GM23338 (cell line): ENCODE measurements around the gene UBAP2. TPM values are rescaled to one million over a fixed set of nuclear protein-coding genes. Genes with fewer than 3 reads are reported as not detected.

ENCODE experiments used
- ATAC-seq: fragments of 200-7000 bp; cut with Tn5 transposase; 3 replicates; pipeline ENCODE4 v1.9.1; 2020
- DNase-seq: peaks from one replicate; pipeline ENCODE4 v3.0.0-alpha.2; 2015; ENCODE audit warnings: low spot score
- H2AFZ ChIP-seq: fragments of 200-600 bp; sonication (generic); 2 replicates; pipeline ENCODE4 v1.8.0; 2016; ENCODE audit warnings: antibody characterized with exemption, mild to moderate bottlenecking, moderate library complexity
- H3F3A ChIP-seq: fragments of 200-600 bp; sonication (generic); replicated peaks from 2 replicates; pipeline ENCODE4 v1.8.0; 2017; ENCODE audit warnings: antibody characterized with exemption, mixed run types, low read depth
- H3K27ac ChIP-seq: fragments of 200-600 bp; sonication (generic); 2 replicates; pipeline ENCODE4 v1.6.1; 2016; ENCODE audit warnings: low read depth
- H3K27me3 ChIP-seq: fragments of 200-600 bp; sonication (generic); 2 replicates; pipeline ENCODE4 v1.8.0; 2016; ENCODE audit warnings: mild to moderate bottlenecking, mixed run types, moderate library complexity; ENCODE audit not compliant: insufficient read depth
- H3K36me3 ChIP-seq: fragments of 200-600 bp; sonication (generic); 2 replicates; pipeline ENCODE4 v1.8.0; 2016; ENCODE audit warnings: mild to moderate bottlenecking; ENCODE audit not compliant: insufficient read depth
- H3K4me1 ChIP-seq: fragments of 200-600 bp; sonication (generic); 2 replicates; pipeline ENCODE4 v1.8.0; 2016; ENCODE audit warnings: mild to moderate bottlenecking, moderate library complexity; ENCODE audit not compliant: insufficient read depth
- H3K4me2 ChIP-seq: fragments of 200-600 bp; sonication (generic); 2 replicates; pipeline ENCODE4 v1.7.1; 2017; ENCODE audit warnings: mixed run types
- H3K4me3 ChIP-seq: fragments of 200-600 bp; sonication (generic); 2 replicates; pipeline ENCODE4 v1.6.1; 2016; ENCODE audit warnings: mixed run types
- H3K79me2 ChIP-seq: fragments of 200-600 bp; sonication (generic); replicated peaks from 2 replicates; pipeline ENCODE4 v1.8.0; 2017; ENCODE audit warnings: mild to moderate bottlenecking; ENCODE audit not compliant: insufficient read depth
- H3K9me2 ChIP-seq: fragments of 200-600 bp; sonication (generic); 2 replicates; pipeline ENCODE4 v1.8.0; 2017; ENCODE audit not compliant: insufficient read depth
- H4K20me1 ChIP-seq: fragments of 200-600 bp; sonication (generic); replicated peaks from 2 replicates; pipeline ENCODE4 v1.8.0; 2017; ENCODE audit warnings: mild to moderate bottlenecking; ENCODE audit not compliant: insufficient read depth
- H3K27ac Mint-ChIP-seq: 2 replicates; pipeline ENCODE4 v1.8.0; 2020; ENCODE audit warnings: inconsistent platforms, mild to moderate bottlenecking, moderate library complexity, mixed read lengths
- H3K27me3 Mint-ChIP-seq: 3 replicates; pipeline ENCODE4 v1.8.0; 2022; ENCODE audit warnings: low read depth, mild to moderate bottlenecking, moderate library complexity, mixed read lengths, inconsistent platforms; ENCODE audit not compliant: insufficient read depth, poor library complexity
- H3K36me3 Mint-ChIP-seq: 3 replicates; pipeline ENCODE4 v1.8.0; 2021; ENCODE audit warnings: low read depth, mild to moderate bottlenecking, inconsistent platforms, moderate library complexity, mixed read lengths
- H3K4me1 Mint-ChIP-seq: 3 replicates; pipeline ENCODE4 v1.8.0; 2020; ENCODE audit warnings: mild to moderate bottlenecking, inconsistent platforms, mixed read lengths
- H3K4me3 Mint-ChIP-seq: 3 replicates; pipeline ENCODE4 v1.8.0; 2021; ENCODE audit warnings: moderate library complexity, mild to moderate bottlenecking, inconsistent platforms, mixed read lengths
- H3K9me3 Mint-ChIP-seq: 3 replicates; pipeline ENCODE4 v1.8.0; 2020; ENCODE audit warnings: moderate library complexity, mild to moderate bottlenecking, inconsistent platforms, mixed read lengths
- CREB1 ChIP-seq: fragments of 250-450 bp; sonication (Bioruptor Pico); IDR thresholded peaks from 2 replicates; pipeline ENCODE4 v1.5.0; 2020; ENCODE audit warnings: low read depth, mild to moderate bottlenecking, moderate library complexity
- ETS1 ChIP-seq: IDR thresholded peaks from 2 replicates; pipeline ENCODE4 v1.6.1; 2016; ENCODE audit warnings: antibody characterized with exemption
- EZH2 ChIP-seq: fragments of 200-600 bp; sonication (generic); IDR thresholded peaks from one replicate; pipeline ENCODE4 v1.8.0; 2017; ENCODE audit warnings: antibody characterized with exemption, mild to moderate bottlenecking, low read depth; ENCODE audit not compliant: unreplicated experiment
- EZH2phosphoT487 ChIP-seq: fragments of 200-600 bp; sonication (generic); IDR thresholded peaks from one replicate; pipeline ENCODE4 v1.8.1; 2018; ENCODE audit warnings: antibody characterized with exemption; ENCODE audit not compliant: unreplicated experiment
- JUNB ChIP-seq: IDR thresholded peaks from one replicate; pipeline ENCODE4 v1.6.1; 2016; ENCODE audit warnings: antibody characterized with exemption; ENCODE audit not compliant: unreplicated experiment
- NANOG ChIP-seq: IDR thresholded peaks from 2 replicates; pipeline ENCODE4 v1.6.1; 2016; ENCODE audit warnings: antibody characterized with exemption, borderline replicate concordance
- POLR2AphosphoS5 ChIP-seq: IDR thresholded peaks from 2 replicates; pipeline ENCODE4 v1.6.1; 2016; ENCODE audit warnings: antibody characterized with exemption, low read depth
- REST ChIP-seq: IDR thresholded peaks from one replicate; pipeline ENCODE4 v1.6.1; 2018; ENCODE audit warnings: antibody characterized with exemption; ENCODE audit not compliant: unreplicated experiment
- STAT1 ChIP-seq: IDR thresholded peaks from one replicate; pipeline ENCODE4 v1.6.1; 2016; ENCODE audit warnings: antibody characterized with exemption; ENCODE audit not compliant: unreplicated experiment
- ZNF114 ChIP-seq: fragments of 250-450 bp; sonication (Bioruptor Pico); IDR thresholded peaks from 2 replicates; pipeline ENCODE4 v1.5.0; 2020; ENCODE audit warnings: mild to moderate bottlenecking, moderate library complexity
- ZNF331 ChIP-seq: fragments of 250-450 bp; sonication (Bioruptor Pico); IDR thresholded peaks from 2 replicates; pipeline ENCODE4 v1.5.0; 2020; ENCODE audit warnings: low read depth, mild to moderate bottlenecking, moderate library complexity
- polyA plus RNA-seq: library from polyadenylated mRNA; unstranded; fragments of >200 nt; fragmentation: Nextera tagmentation; extraction: Ambion mirVana; gene quantifications from 2 replicates; pipeline ENCODE4 v1.2.1, GENCODE V29; 2016
- total RNA-seq: library from RNA; depleted of rRNA; stranded (reverse); fragments of >200 nt; shearing (Covaris generic); gene quantifications from 2 replicates; pipeline ENCODE4 v1.2.3, GENCODE V29; 2014
- TF ChIP-seq, protein P1 (sequence below): fragments of 250-450 bp; sonication (Bioruptor Pico); IDR thresholded peaks from 2 replicates; pipeline ENCODE4 v1.5.0; 2020; ENCODE audit warnings: mild to moderate bottlenecking, moderate library complexity
- TF ChIP-seq, protein P2 (sequence below), 2 experiments: fragments of 200-600 bp in 1 of 2; sonication (generic) in 1 of 2; conservative IDR thresholded peaks; 2 replicates each; pipeline versions ENCODE4 v1.5.1 to v1.6.1; 2016 to 2017; ENCODE audit warnings: antibody characterized with exemption in 2 of 2, low read depth in 2 of 2, mild to moderate bottlenecking in 2 of 2, moderate library complexity in 1 of 2

Gene UBAP2
- total and polyA plus RNA-seq, 2 experiments from 2014 or later = 47.4 to 56.4 TPM

GRCh38 chr9:33894316-33894715, 154.4 kb downstream of the UBAP2 start:
- TF ChIP-seq STAT1 (no peak), NANOG (no peak), POLR2AphosphoS5 (no peak), ZNF114 (CRISPR knock-in tag) (no peak), ZNF331 (CRISPR knock-in tag) (no peak), ETS1 (no peak), REST (no peak), JUNB (no peak), EZH2 (no peak), EZH2phosphoT487 (no peak), CREB1 (CRISPR knock-in tag) (no peak)
- TF ChIP-seq, protein P1, sequence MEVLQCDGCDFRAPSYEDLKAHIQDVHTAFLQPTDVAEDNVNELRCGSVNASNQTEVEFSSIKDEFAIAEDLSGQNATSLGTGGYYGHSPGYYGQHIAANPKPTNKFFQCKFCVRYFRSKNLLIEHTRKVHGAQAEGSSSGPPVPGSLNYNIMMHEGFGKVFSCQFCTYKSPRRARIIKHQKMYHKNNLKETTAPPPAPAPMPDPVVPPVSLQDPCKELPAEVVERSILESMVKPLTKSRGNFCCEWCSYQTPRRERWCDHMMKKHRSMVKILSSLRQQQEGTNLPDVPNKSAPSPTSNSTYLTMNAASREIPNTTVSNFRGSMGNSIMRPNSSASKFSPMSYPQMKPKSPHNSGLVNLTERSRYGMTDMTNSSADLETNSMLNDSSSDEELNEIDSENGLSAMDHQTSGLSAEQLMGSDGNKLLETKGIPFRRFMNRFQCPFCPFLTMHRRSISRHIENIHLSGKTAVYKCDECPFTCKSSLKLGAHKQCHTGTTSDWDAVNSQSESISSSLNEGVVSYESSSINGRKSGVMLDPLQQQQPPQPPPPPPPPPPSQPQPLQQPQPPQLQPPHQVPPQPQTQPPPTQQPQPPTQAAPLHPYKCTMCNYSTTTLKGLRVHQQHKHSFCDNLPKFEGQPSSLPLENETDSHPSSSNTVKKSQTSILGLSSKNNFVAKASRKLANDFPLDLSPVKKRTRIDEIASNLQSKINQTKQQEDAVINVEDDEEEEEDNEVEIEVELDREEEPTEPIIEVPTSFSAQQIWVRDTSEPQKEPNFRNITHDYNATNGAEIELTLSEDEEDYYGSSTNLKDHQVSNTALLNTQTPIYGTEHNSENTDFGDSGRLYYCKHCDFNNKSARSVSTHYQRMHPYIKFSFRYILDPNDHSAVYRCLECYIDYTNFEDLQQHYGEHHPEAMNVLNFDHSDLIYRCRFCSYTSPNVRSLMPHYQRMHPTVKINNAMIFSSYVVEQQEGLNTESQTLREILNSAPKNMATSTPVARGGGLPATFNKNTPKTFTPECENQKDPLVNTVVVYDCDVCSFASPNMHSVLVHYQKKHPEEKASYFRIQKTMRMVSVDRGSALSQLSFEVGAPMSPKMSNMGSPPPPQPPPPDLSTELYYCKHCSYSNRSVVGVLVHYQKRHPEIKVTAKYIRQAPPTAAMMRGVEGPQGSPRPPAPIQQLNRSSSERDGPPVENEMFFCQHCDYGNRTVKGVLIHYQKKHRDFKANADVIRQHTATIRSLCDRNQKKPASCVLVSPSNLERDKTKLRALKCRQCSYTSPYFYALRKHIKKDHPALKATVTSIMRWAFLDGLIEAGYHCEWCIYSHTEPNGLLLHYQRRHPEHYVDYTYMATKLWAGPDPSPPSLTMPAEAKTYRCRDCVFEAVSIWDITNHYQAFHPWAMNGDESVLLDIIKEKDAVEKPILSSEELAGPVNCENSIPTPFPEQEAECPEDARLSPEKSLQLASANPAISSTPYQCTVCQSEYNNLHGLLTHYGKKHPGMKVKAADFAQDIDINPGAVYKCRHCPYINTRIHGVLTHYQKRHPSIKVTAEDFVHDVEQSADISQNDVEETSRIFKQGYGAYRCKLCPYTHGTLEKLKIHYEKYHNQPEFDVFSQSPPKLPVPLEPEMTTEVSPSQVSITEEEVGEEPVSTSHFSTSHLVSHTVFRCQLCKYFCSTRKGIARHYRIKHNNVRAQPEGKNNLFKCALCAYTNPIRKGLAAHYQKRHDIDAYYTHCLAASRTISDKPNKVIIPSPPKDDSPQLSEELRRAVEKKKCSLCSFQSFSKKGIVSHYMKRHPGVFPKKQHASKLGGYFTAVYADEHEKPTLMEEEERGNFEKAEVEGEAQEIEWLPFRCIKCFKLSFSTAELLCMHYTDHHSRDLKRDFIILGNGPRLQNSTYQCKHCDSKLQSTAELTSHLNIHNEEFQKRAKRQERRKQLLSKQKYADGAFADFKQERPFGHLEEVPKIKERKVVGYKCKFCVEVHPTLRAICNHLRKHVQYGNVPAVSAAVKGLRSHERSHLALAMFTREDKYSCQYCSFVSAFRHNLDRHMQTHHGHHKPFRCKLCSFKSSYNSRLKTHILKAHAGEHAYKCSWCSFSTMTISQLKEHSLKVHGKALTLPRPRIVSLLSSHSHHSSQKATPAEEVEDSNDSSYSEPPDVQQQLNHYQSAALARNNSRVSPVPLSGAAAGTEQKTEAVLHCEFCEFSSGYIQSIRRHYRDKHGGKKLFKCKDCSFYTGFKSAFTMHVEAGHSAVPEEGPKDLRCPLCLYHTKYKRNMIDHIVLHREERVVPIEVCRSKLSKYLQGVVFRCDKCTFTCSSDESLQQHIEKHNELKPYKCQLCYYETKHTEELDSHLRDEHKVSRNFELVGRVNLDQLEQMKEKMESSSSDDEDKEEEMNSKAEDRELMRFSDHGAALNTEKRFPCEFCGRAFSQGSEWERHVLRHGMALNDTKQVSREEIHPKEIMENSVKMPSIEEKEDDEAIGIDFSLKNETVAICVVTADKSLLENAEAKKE (CRISPR knock-in tag) = no peak
- TF ChIP-seq, protein P2, sequence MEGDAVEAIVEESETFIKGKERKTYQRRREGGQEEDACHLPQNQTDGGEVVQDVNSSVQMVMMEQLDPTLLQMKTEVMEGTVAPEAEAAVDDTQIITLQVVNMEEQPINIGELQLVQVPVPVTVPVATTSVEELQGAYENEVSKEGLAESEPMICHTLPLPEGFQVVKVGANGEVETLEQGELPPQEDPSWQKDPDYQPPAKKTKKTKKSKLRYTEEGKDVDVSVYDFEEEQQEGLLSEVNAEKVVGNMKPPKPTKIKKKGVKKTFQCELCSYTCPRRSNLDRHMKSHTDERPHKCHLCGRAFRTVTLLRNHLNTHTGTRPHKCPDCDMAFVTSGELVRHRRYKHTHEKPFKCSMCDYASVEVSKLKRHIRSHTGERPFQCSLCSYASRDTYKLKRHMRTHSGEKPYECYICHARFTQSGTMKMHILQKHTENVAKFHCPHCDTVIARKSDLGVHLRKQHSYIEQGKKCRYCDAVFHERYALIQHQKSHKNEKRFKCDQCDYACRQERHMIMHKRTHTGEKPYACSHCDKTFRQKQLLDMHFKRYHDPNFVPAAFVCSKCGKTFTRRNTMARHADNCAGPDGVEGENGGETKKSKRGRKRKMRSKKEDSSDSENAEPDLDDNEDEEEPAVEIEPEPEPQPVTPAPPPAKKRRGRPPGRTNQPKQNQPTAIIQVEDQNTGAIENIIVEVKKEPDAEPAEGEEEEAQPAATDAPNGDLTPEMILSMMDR (conservative IDR thresholded peaks at IDR 0.05; ENCODE audit: low read depth in 2 of 2) = no peak
- peaks cover 2% of the 10 kb centered on the region for H3K27me3 Mint-ChIP-seq
- H3F3A ChIP-seq = no peaks in the 10 kb centered on the region
- peaks cover 8% of the 10 kb centered on the region for H3K36me3 Mint-ChIP-seq
- H3K4me2 ChIP-seq = no peak overlapping the region
- H3K27ac Mint-ChIP-seq = no peak overlapping the region
- no peak overlapping the region for H2AFZ ChIP-seq
- H3K4me3 Mint-ChIP-seq = no peak overlapping the region
- no peaks in the 10 kb centered on the region for H3K36me3 ChIP-seq
- H3K27ac ChIP-seq = no peak overlapping the region
- no peak for ATAC-seq
- peaks cover 79% of the 10 kb centered on the region for H3K79me2 ChIP-seq
- no peak overlapping the region for H3K4me3 ChIP-seq
- H3K4me1 ChIP-seq = no peaks in the 10 kb centered on the region
- no peaks in the 10 kb centered on the region for H3K9me2 ChIP-seq
- peaks cover 24% of the 10 kb centered on the region for H4K20me1 ChIP-seq
- H3K27me3 ChIP-seq = no peaks in the 10 kb centered on the region
- no peaks in the 10 kb centered on the region for H3K4me1 Mint-ChIP-seq
- no peak for DNase-seq
- no peaks in the 10 kb centered on the region for H3K9me3 Mint-ChIP-seq
